Measurements from ENCODE around the gene NPB. TPM values are rescaled to one million over a fixed set of nuclear protein-coding genes. Genes with fewer than 3 reads are reported as not detected.
A peak's percentile ranks its signal among the peaks of the same experiment; 100 is the strongest.

NPB gene
- polyA plus RNA-seq, 1 donor (not counting 4 experiments of a cell fraction or from before 2014, with no cell fraction given) = not detected

- Histone ChIP-seq H3K36me3 (ENCODE audit: control insufficient read depth in 2 of 2, extremely low read depth in 1 of 2, insufficient read depth in 2 of 2, low read length in 2 of 2) (peaks cover 30 to 46% of the 10 kb centered on the region in 2 experiments), H3K4me1 (ENCODE audit: control insufficient read depth, extremely low read depth, insufficient read depth, low read length) (peaks cover 61% of the 10 kb centered on the region), H3K27me3 (ENCODE audit: control insufficient read depth, extremely low read depth, insufficient read depth, low read length) (no peaks in the 10 kb centered on the region), H3K79me2 (ENCODE audit: control insufficient read depth, insufficient read depth, low read length) (peaks cover 85% of the 10 kb centered on the region), H4K20me1 (ENCODE audit: control insufficient read depth, extremely low read depth, insufficient read depth, low read length) (peaks cover 20% of the 10 kb centered on the region), H3K27ac (ENCODE audit: control insufficient read depth, insufficient read depth, low read length) (no peak overlapping the region), H2AFZ (ENCODE audit: control insufficient read depth, low read length) (no peak overlapping the region), H3K9me1 (ENCODE audit: control insufficient read depth, extremely low read depth, insufficient read depth, low read length) (peaks cover 2% of the 10 kb centered on the region), H3K4me2 (ENCODE audit: control insufficient read depth, extremely low read depth, insufficient read depth, low read depth, low read length) (peak overlapping the region; percentile 98), H3K4me3 (ENCODE audit: control insufficient read depth in 2 of 3, extremely low read depth in 1 of 3, insufficient read depth in 2 of 3, low read depth in 1 of 3, low read length in 3 of 3) (peak overlapping the region; percentile 82 to 98 (median 96)), H3K9ac (ENCODE audit: control insufficient read depth, extremely low read depth, insufficient read depth, low read length) (peak overlapping the region; percentile 96), H3K9me3 (ENCODE audit: control insufficient read depth, low read depth, low read length) (no peaks in the 10 kb centered on the region)
- FAIRE-seq (no peak), DNase-seq (ENCODE audit: low read depth, low spot score) (no peak)
- dilution Hi-C loops (cut with MboI; ENCODE audit: extremely low pct_ligation_motif_present, low sequenced_read_pairs) = no loop called here
- TF ChIP-seq CTCF (optimal IDR thresholded peaks at IDR 0.05 in 1 of 3, IDR thresholded peaks at IDR 0.05 in 1 of 3, conservative IDR thresholded peaks at IDR 0.05 in 1 of 3; ENCODE audit: extremely low read depth in 1 of 3, insufficient read depth in 2 of 3, low read length in 3 of 3) (no peak), EZH2 (IDR thresholded peaks at IDR 0.05; ENCODE audit: low read length) (no peak)
Measured at GRCh38 chr17:81858170-81858966, 43.7 kb upstream of the NPB start.

- Histone ChIP-seq H3K9ac (ENCODE audit: control insufficient read depth, extremely low read depth, insufficient read depth, low read length) (peak overlapping the region; percentile 96), H3K36me3 (ENCODE audit: control insufficient read depth in 2 of 2, extremely low read depth in 1 of 2, insufficient read depth in 2 of 2, low read length in 2 of 2) (peaks cover 26 to 46% of the 10 kb centered on the region in 2 experiments), H3K79me2 (ENCODE audit: control insufficient read depth, insufficient read depth, low read length) (peaks cover 85% of the 10 kb centered on the region), H3K27me3 (ENCODE audit: control insufficient read depth, extremely low read depth, insufficient read depth, low read length) (no peaks in the 10 kb centered on the region), H3K27ac (ENCODE audit: control insufficient read depth, insufficient read depth, low read length) (peak overlapping the region; percentile 70), H3K4me1 (ENCODE audit: control insufficient read depth, extremely low read depth, insufficient read depth, low read length) (peaks cover 63% of the 10 kb centered on the region), H2AFZ (ENCODE audit: control insufficient read depth, low read length) (no peak overlapping the region), H3K9me1 (ENCODE audit: control insufficient read depth, extremely low read depth, insufficient read depth, low read length) (peaks cover 4% of the 10 kb centered on the region), H3K4me2 (ENCODE audit: control insufficient read depth, extremely low read depth, insufficient read depth, low read depth, low read length) (peak overlapping the region; percentile 98), H3K4me3 (ENCODE audit: control insufficient read depth in 2 of 3, extremely low read depth in 1 of 3, insufficient read depth in 2 of 3, low read depth in 1 of 3, low read length in 3 of 3) (peak overlapping the region; percentile 82 to 98 (median 96)), H4K20me1 (ENCODE audit: control insufficient read depth, extremely low read depth, insufficient read depth, low read length) (peaks cover 21% of the 10 kb centered on the region), H3K9me3 (ENCODE audit: control insufficient read depth, low read depth, low read length) (no peaks in the 10 kb centered on the region)
- FAIRE-seq = no peak
- dilution Hi-C loops (cut with MboI; ENCODE audit: extremely low pct_ligation_motif_present, low sequenced_read_pairs) = no loop called here
- TF ChIP-seq CTCF (optimal IDR thresholded peaks at IDR 0.05 in 1 of 3, IDR thresholded peaks at IDR 0.05 in 1 of 3, conservative IDR thresholded peaks at IDR 0.05 in 1 of 3; ENCODE audit: extremely low read depth in 1 of 3, insufficient read depth in 2 of 3, low read length in 3 of 3) (no peak), EZH2 (IDR thresholded peaks at IDR 0.05; ENCODE audit: low read length) (no peak)
- no peak for DNase-seq (ENCODE audit: low read depth, low spot score)
Measured at GRCh38 chr17:81858967-81859905, 42.8 kb upstream of the NPB start.
